ENCODE measurements around the gene CEP170.
"Not testable (repeated sequence)": the region's sequence is repeated elsewhere in the genome, so short reads cannot be mapped to it uniquely, and the experiment has no call there.

Gene CEP170

GRCh38 chr1:243213045-243213787 lies 41.9 kb downstream of the CEP170 start:
- H3K9me3 ChIP-seq (ENCODE audit: control insufficient read depth, low read length) = no peaks in the 10 kb centered on the region
- WGBS, 2 experiments = 96 to 100% methylated on average over 3 to 4 of the region's 4 CpGs
- no peak overlapping the region for H3K4me3 ChIP-seq (ENCODE audit: insufficient read depth, low read depth, low read length)
- no peaks in the 10 kb centered on the region for H3K36me3 ChIP-seq (ENCODE audit: control insufficient read depth, insufficient read depth, low read length)
- H3K27me3 ChIP-seq (ENCODE audit: control insufficient read depth, insufficient read depth, low read length, poor library complexity, severe bottlenecking) = no peaks in the 10 kb centered on the region
- no peaks in the 10 kb centered on the region for H3K4me1 ChIP-seq (ENCODE audit: control insufficient read depth, insufficient read depth, low read length)
- no peak overlapping the region for H3K27ac ChIP-seq (ENCODE audit: insufficient read depth, low read depth, low read length, poor library complexity, severe bottlenecking)

- WGBS, 2 experiments = 100% methylated on average over 2 of the region's 3 CpGs; no CpG with 5 or more reads in 1 of the 2 experiments
- not testable (repeated sequence) for H3K4me1 ChIP-seq (ENCODE audit: control insufficient read depth, insufficient read depth, low read length); H3K27me3 ChIP-seq (ENCODE audit: control insufficient read depth, insufficient read depth, low read length, poor library complexity, severe bottlenecking); H3K36me3 ChIP-seq (ENCODE audit: control insufficient read depth, insufficient read depth, low read length); H3K4me3 ChIP-seq (ENCODE audit: insufficient read depth, low read depth, low read length); H3K9me3 ChIP-seq (ENCODE audit: control insufficient read depth, low read length); H3K27ac ChIP-seq (ENCODE audit: insufficient read depth, low read depth, low read length, poor library complexity, severe bottlenecking)
Measured at GRCh38 chr1:243211984-243212383, 43.1 kb downstream of the CEP170 start.

GRCh38 chr1:243205026-243205501 lies 50.0 kb downstream of the CEP170 start:
- H3K27me3 ChIP-seq (ENCODE audit: control insufficient read depth, insufficient read depth, low read length, poor library complexity, severe bottlenecking); H3K36me3 ChIP-seq (ENCODE audit: control insufficient read depth, insufficient read depth, low read length); H3K4me3 ChIP-seq (ENCODE audit: insufficient read depth, low read depth, low read length); H3K9me3 ChIP-seq (ENCODE audit: control insufficient read depth, low read length); H3K4me1 ChIP-seq (ENCODE audit: control insufficient read depth, insufficient read depth, low read length): not testable (repeated sequence)
- 87 to 96% methylated on average over 3 of the region's 3 CpGs for WGBS, 2 experiments
- H3K27ac ChIP-seq (ENCODE audit: insufficient read depth, low read depth, low read length, poor library complexity, severe bottlenecking) = peak overlapping the region; percentile 36

GRCh38 chr1:243204336-243204735 lies 50.7 kb downstream of the CEP170 start:
- not testable (repeated sequence) for H3K4me1 ChIP-seq (ENCODE audit: control insufficient read depth, insufficient read depth, low read length); H3K27ac ChIP-seq (ENCODE audit: insufficient read depth, low read depth, low read length, poor library complexity, severe bottlenecking); H3K27me3 ChIP-seq (ENCODE audit: control insufficient read depth, insufficient read depth, low read length, poor library complexity, severe bottlenecking); H3K36me3 ChIP-seq (ENCODE audit: control insufficient read depth, insufficient read depth, low read length); H3K4me3 ChIP-seq (ENCODE audit: insufficient read depth, low read depth, low read length); H3K9me3 ChIP-seq (ENCODE audit: control insufficient read depth, low read length)
- no CpG with 5 or more reads among the region's 1 CpG for WGBS, 2 experiments

- WGBS, 2 experiments = 80% methylated on average over 1 of the region's 4 CpGs; no CpG with 5 or more reads in 1 of the 2 experiments
- H3K27me3 ChIP-seq (ENCODE audit: control insufficient read depth, insufficient read depth, low read length, poor library complexity, severe bottlenecking); H3K4me3 ChIP-seq (ENCODE audit: insufficient read depth, low read depth, low read length); H3K9me3 ChIP-seq (ENCODE audit: control insufficient read depth, low read length); H3K36me3 ChIP-seq (ENCODE audit: control insufficient read depth, insufficient read depth, low read length); H3K27ac ChIP-seq (ENCODE audit: insufficient read depth, low read depth, low read length, poor library complexity, severe bottlenecking); H3K4me1 ChIP-seq (ENCODE audit: control insufficient read depth, insufficient read depth, low read length): not testable (repeated sequence)
Measured at GRCh38 chr1:243203196-243203595, 51.9 kb downstream of the CEP170 start.

- H3K9me3 ChIP-seq (ENCODE audit: control insufficient read depth, low read length); H3K4me3 ChIP-seq (ENCODE audit: insufficient read depth, low read depth, low read length): not testable (repeated sequence)
- WGBS, 2 experiments = 100% methylated on average over 1 to 2 of the region's 2 CpGs
Measured at GRCh38 chr1:243201316-243201715, 53.8 kb downstream of the CEP170 start.

GRCh38 chr1:243197524-243197923 lies 57.6 kb downstream of the CEP170 start:
- H3K36me3 ChIP-seq (ENCODE audit: control insufficient read depth, insufficient read depth, low read length); H3K27ac ChIP-seq (ENCODE audit: insufficient read depth, low read depth, low read length, poor library complexity, severe bottlenecking); H3K4me3 ChIP-seq (ENCODE audit: insufficient read depth, low read depth, low read length); H3K27me3 ChIP-seq (ENCODE audit: control insufficient read depth, insufficient read depth, low read length, poor library complexity, severe bottlenecking); H3K4me1 ChIP-seq (ENCODE audit: control insufficient read depth, insufficient read depth, low read length); H3K9me3 ChIP-seq (ENCODE audit: control insufficient read depth, low read length): not testable (repeated sequence)
- WGBS, 2 experiments = 80% methylated on average over 1 of the region's 6 CpGs; no CpG with 5 or more reads in 1 of the 2 experiments

More at GRCh38 chr1:243201316-243201715, 53.8 kb downstream of the CEP170 start:
- not testable (repeated sequence) for H3K27ac ChIP-seq (ENCODE audit: insufficient read depth, low read depth, low read length, poor library complexity, severe bottlenecking); H3K4me1 ChIP-seq (ENCODE audit: control insufficient read depth, insufficient read depth, low read length); H3K36me3 ChIP-seq (ENCODE audit: control insufficient read depth, insufficient read depth, low read length); H3K27me3 ChIP-seq (ENCODE audit: control insufficient read depth, insufficient read depth, low read length, poor library complexity, severe bottlenecking)

GRCh38 chr1:243193330-243193729 lies 61.8 kb downstream of the CEP170 start:
- H3K36me3 ChIP-seq (ENCODE audit: control insufficient read depth, insufficient read depth, low read length); H3K4me1 ChIP-seq (ENCODE audit: control insufficient read depth, insufficient read depth, low read length); H3K4me3 ChIP-seq (ENCODE audit: insufficient read depth, low read depth, low read length); H3K27ac ChIP-seq (ENCODE audit: insufficient read depth, low read depth, low read length, poor library complexity, severe bottlenecking); H3K9me3 ChIP-seq (ENCODE audit: control insufficient read depth, low read length); H3K27me3 ChIP-seq (ENCODE audit: control insufficient read depth, insufficient read depth, low read length, poor library complexity, severe bottlenecking): not testable (repeated sequence)
- WGBS, 2 experiments = 100% methylated on average over 1 of the region's 2 CpGs

GRCh38 chr1:243186201-243186995 lies 68.7 kb downstream of the CEP170 start:
- H3K27ac ChIP-seq (ENCODE audit: insufficient read depth, low read depth, low read length, poor library complexity, severe bottlenecking); H3K27me3 ChIP-seq (ENCODE audit: control insufficient read depth, insufficient read depth, low read length, poor library complexity, severe bottlenecking); H3K36me3 ChIP-seq (ENCODE audit: control insufficient read depth, insufficient read depth, low read length); H3K4me3 ChIP-seq (ENCODE audit: insufficient read depth, low read depth, low read length); H3K4me1 ChIP-seq (ENCODE audit: control insufficient read depth, insufficient read depth, low read length); H3K9me3 ChIP-seq (ENCODE audit: control insufficient read depth, low read length): not testable (repeated sequence)
- WGBS, 2 experiments = 92 to 96% methylated on average over 5 to 6 of the region's 8 CpGs

GRCh38 chr1:243184787-243185186 lies 70.3 kb downstream of the CEP170 start:
- not testable (repeated sequence) for H3K27me3 ChIP-seq (ENCODE audit: control insufficient read depth, insufficient read depth, low read length, poor library complexity, severe bottlenecking); H3K4me1 ChIP-seq (ENCODE audit: control insufficient read depth, insufficient read depth, low read length); H3K27ac ChIP-seq (ENCODE audit: insufficient read depth, low read depth, low read length, poor library complexity, severe bottlenecking); H3K36me3 ChIP-seq (ENCODE audit: control insufficient read depth, insufficient read depth, low read length); H3K4me3 ChIP-seq (ENCODE audit: insufficient read depth, low read depth, low read length); H3K9me3 ChIP-seq (ENCODE audit: control insufficient read depth, low read length)
- WGBS, 2 experiments = 98 to 99% methylated on average over 7 of the region's 7 CpGs

Measured in ectodermal cell (in vitro differentiated cells).